Measurements from ENCODE around the gene PLXNA4.

Gene PLXNA4

GRCh38 chr7:132164558-132165125, 411.6 kb downstream of the PLXNA4 start:
- intact Hi-C loops (cut with DNase I), result no loop called here

GRCh38 chr7:132162556-132163144, 413.6 kb downstream of the PLXNA4 start:
- intact Hi-C loops (cut with DNase I), result no loop called here
- peak in 1 of 42 donors; percentile 12 for DNase-seq

More at GRCh38 chr7:132164558-132165125, 411.6 kb downstream of the PLXNA4 start:
- DNase-seq, result no peak

GRCh38 chr7:132161976-132162375, 414.3 kb downstream of the PLXNA4 start:
- intact Hi-C loops (cut with DNase I), result no loop called here
- DNase-seq, result no peak

GRCh38 chr7:132161533-132161915, 414.7 kb downstream of the PLXNA4 start:
- intact Hi-C loops (cut with DNase I), result no loop called here
- DNase-seq, result no peak

- intact Hi-C loops (cut with DNase I), result no loop called here
- peak in 5 of 42 donors; percentile 18 to 44 (median 29) for DNase-seq
Measured at GRCh38 chr7:132160611-132161532, 415.4 kb downstream of the PLXNA4 start.

- no peak for DNase-seq
- intact Hi-C loops (cut with DNase I), result loop anchor here (10.0 kb wide), 1 partner anchor 214 kb away; no protein-coding TSS in a partner anchor
Measured at GRCh38 chr7:132158841-132159240, 417.4 kb downstream of the PLXNA4 start.

- intact Hi-C loops (cut with DNase I), result loop anchor here (10.0 kb wide), 1 partner anchor 213 kb away; no protein-coding TSS in a partner anchor
- no peak for DNase-seq
Measured at GRCh38 chr7:132158166-132158565, 418.1 kb downstream of the PLXNA4 start.

GRCh38 chr7:132155715-132156114, 420.6 kb downstream of the PLXNA4 start:
- no peak for DNase-seq
- intact Hi-C loops (cut with DNase I), result loop anchor here (10.0 kb wide), 1 partner anchor 211 kb away; no protein-coding TSS in a partner anchor

- no peak for DNase-seq
- intact Hi-C loops (cut with DNase I), result loop anchor here (10.0 kb wide), 1 partner anchor 210 kb away; no protein-coding TSS in a partner anchor
Measured at GRCh38 chr7:132154695-132155471, 421.4 kb downstream of the PLXNA4 start.

- intact Hi-C loops (cut with DNase I), result loop anchor here (10.0 kb wide), 1 partner anchor 209 kb away; no protein-coding TSS in a partner anchor
- no peak for DNase-seq
Measured at GRCh38 chr7:132154248-132154647, 422.0 kb downstream of the PLXNA4 start.

- no peak for DNase-seq
- intact Hi-C loops (cut with DNase I), result loop anchor here (10.0 kb wide), 1 partner anchor 208 kb away; no protein-coding TSS in a partner anchor
Measured at GRCh38 chr7:132152131-132152889, 424.0 kb downstream of the PLXNA4 start.

- no peak for DNase-seq
- intact Hi-C loops (cut with DNase I), result loop anchor here (10.0 kb wide), 1 partner anchor 206 kb away; no protein-coding TSS in a partner anchor
Measured at GRCh38 chr7:132150711-132151110, 425.6 kb downstream of the PLXNA4 start.

GRCh38 chr7:132149436-132150304, 426.6 kb downstream of the PLXNA4 start:
- intact Hi-C loops (cut with DNase I), result loop anchor here (10.0 kb wide), 1 partner anchor 205 kb away; no protein-coding TSS in a partner anchor
- no peak for DNase-seq

- intact Hi-C loops (cut with DNase I), result no loop called here
- DNase-seq, result no peak
Measured at GRCh38 chr7:132148876-132149275, 427.4 kb downstream of the PLXNA4 start.

- peak in 17 of 42 donors; percentile 5 to 81 (median 46) for DNase-seq
- intact Hi-C loops (cut with DNase I), result no loop called here
Measured at GRCh38 chr7:132145466-132145865, 430.8 kb downstream of the PLXNA4 start.

- intact Hi-C loops (cut with DNase I), result no loop called here
- DNase-seq, result no peak
Measured at GRCh38 chr7:132145063-132145462, 431.2 kb downstream of the PLXNA4 start.

- intact Hi-C loops (cut with DNase I), result no loop called here
- no peak for DNase-seq
Measured at GRCh38 chr7:132142006-132142405, 434.3 kb downstream of the PLXNA4 start.
